DMS114 treated with DMSO at 0.1 percent for 48 hours (cell line): ENCODE measurements around the gene MAGEA3.
"Not testable (repeated sequence)": the region's sequence is repeated elsewhere in the genome, so short reads cannot be mapped to it uniquely, and the experiment has no call there.

Experiments used
- DNase-seq: peaks from one replicate; lab custom pipeline; 2025; ENCODE audit not compliant: unreplicated experiment; lab: John Stamatoyannopoulos, UW

The MAGEA3 gene

GRCh38 chrX:152735860-152736511 is 37.4 kb downstream of the MAGEA3 start:
- DNase-seq, result no peak

- DNase-seq, result not testable (repeated sequence)
Observed at GRCh38 chrX:152736528-152736927, 37.9 kb downstream of the MAGEA3 start.

- DNase-seq, result no peak
Observed at GRCh38 chrX:152738560-152738959, 40.0 kb downstream of the MAGEA3 start.
